DOHH2 (cell line): ENCODE data around the gene NPHP1.

ENCODE experiments used
- H3F3A ChIP-seq: fragments of 200-600 bp; sonication (generic), shearing (Covaris generic); 2 replicates; pipeline ENCODE4 v1.6.0; 2016; ENCODE audit warnings: antibody characterized with exemption, mild to moderate bottlenecking; ENCODE audit not compliant: control insufficient read depth, insufficient read depth
- H3K27ac ChIP-seq: fragments of 200-600 bp; sonication (generic); 2 replicates; pipeline ENCODE4 v1.5.1; 2014; ENCODE audit warnings: low read depth, mild to moderate bottlenecking, low read length, moderate library complexity
- H3K27me3 ChIP-seq: fragments of 200-600 bp; sonication (generic); 2 replicates; pipeline ENCODE4 v1.6.1; 2014; ENCODE audit warnings: mild to moderate bottlenecking, low read length, mixed read lengths; ENCODE audit not compliant: control insufficient read depth
- H3K36me3 ChIP-seq: fragments of 200-600 bp; sonication (generic); 2 replicates; pipeline ENCODE4 v1.6.1; 2014; ENCODE audit warnings: mild to moderate bottlenecking, low read length, moderate library complexity, mixed read lengths; ENCODE audit not compliant: control insufficient read depth
- H3K4me1 ChIP-seq: fragments of 200-600 bp; sonication (generic); 2 replicates; pipeline ENCODE4 v1.6.1; 2014; ENCODE audit warnings: mild to moderate bottlenecking, low read length, mixed read lengths; ENCODE audit not compliant: control insufficient read depth
- H3K4me2 ChIP-seq: fragments of 200-600 bp; sonication (generic); 2 replicates; pipeline ENCODE4 v1.6.0; 2014; ENCODE audit warnings: mild to moderate bottlenecking, low read length, moderate library complexity
- H3K4me3 ChIP-seq: fragments of 200-600 bp; sonication (generic); 2 replicates; pipeline ENCODE4 v1.5.1; 2014; ENCODE audit warnings: mild to moderate bottlenecking, low read length, mixed read lengths
- H3K79me2 ChIP-seq: fragments of 200-600 bp; sonication (generic); 2 replicates; pipeline ENCODE4 v1.6.1; 2014; ENCODE audit warnings: mild to moderate bottlenecking, low read length, mixed read lengths; ENCODE audit not compliant: control insufficient read depth
- H3K9me2 ChIP-seq: fragments of 200-600 bp; sonication (generic); replicated peaks from 2 replicates; pipeline ENCODE4 v1.6.1; 2014; ENCODE audit warnings: mild to moderate bottlenecking, low read length, mixed read lengths; ENCODE audit not compliant: control insufficient read depth
- H3K9me3 ChIP-seq: fragments of 200-600 bp; sonication (generic); 2 replicates; pipeline ENCODE4 v1.6.1; 2014; ENCODE audit warnings: antibody characterized with exemption, low read length, mixed read lengths; ENCODE audit not compliant: control insufficient read depth, insufficient read depth
- H4K20me1 ChIP-seq: fragments of 200-600 bp; sonication (generic); 2 replicates; pipeline ENCODE4 v1.6.0; 2014; ENCODE audit warnings: low read depth, mild to moderate bottlenecking, antibody characterized with exemption, low read length, moderate library complexity; ENCODE audit not compliant: control insufficient read depth, insufficient read depth
- CTCF ChIP-seq: fragments of 200-600 bp; sonication (generic); IDR thresholded peaks from one replicate; pipeline ENCODE4 v1.5.1; 2014; ENCODE audit warnings: antibody characterized with exemption, mild to moderate bottlenecking, low read depth, low read length; ENCODE audit not compliant: poor library complexity, severe bottlenecking
- EZH2phosphoT487 ChIP-seq: fragments of 200-600 bp; sonication (generic); IDR thresholded peaks from 2 replicates; pipeline ENCODE4 v1.6.1; 2017; ENCODE audit warnings: borderline replicate concordance, mild to moderate bottlenecking, antibody characterized with exemption, low read length, moderate library complexity, mixed read lengths

Gene NPHP1

GRCh38 chr2:110104025-110104771 is 100.6 kb downstream of the NPHP1 start:
- Histone ChIP-seq H3K36me3 (no peaks in the 10 kb centered on the region), H3F3A (no peaks in the 10 kb centered on the region), H3K4me1 (no peaks in the 10 kb centered on the region), H4K20me1 (no peaks in the 10 kb centered on the region), H3K9me3 (no peaks in the 10 kb centered on the region), H3K9me2 (no peaks in the 10 kb centered on the region), H3K4me3 (no peak overlapping the region), H3K4me2 (no peak overlapping the region), H3K27me3 (no peaks in the 10 kb centered on the region), H3K79me2 (no peaks in the 10 kb centered on the region), H3K27ac (no peak overlapping the region)
- TF ChIP-seq EZH2phosphoT487 (no peak), CTCF (no peak)

GRCh38 chr2:110103061-110103961 is 101.5 kb downstream of the NPHP1 start:
- no peak overlapping the region for H3K4me2 ChIP-seq
- H3K27ac ChIP-seq, result no peak overlapping the region
- H3K36me3 ChIP-seq, result no peaks in the 10 kb centered on the region
- TF ChIP-seq EZH2phosphoT487 (no peak), CTCF (no peak)
- no peaks in the 10 kb centered on the region for H3F3A ChIP-seq
- H3K4me3 ChIP-seq, result no peak overlapping the region
- no peaks in the 10 kb centered on the region for H3K79me2 ChIP-seq
- H3K27me3 ChIP-seq, result no peaks in the 10 kb centered on the region
- no peaks in the 10 kb centered on the region for H3K9me3 ChIP-seq
- H4K20me1 ChIP-seq, result no peaks in the 10 kb centered on the region
- H3K9me2 ChIP-seq, result no peaks in the 10 kb centered on the region
- no peaks in the 10 kb centered on the region for H3K4me1 ChIP-seq

GRCh38 chr2:110101901-110102803 is 102.7 kb downstream of the NPHP1 start:
- H3K9me3 ChIP-seq, result no peaks in the 10 kb centered on the region
- no peaks in the 10 kb centered on the region for H4K20me1 ChIP-seq
- H3F3A ChIP-seq, result no peaks in the 10 kb centered on the region
- no peaks in the 10 kb centered on the region for H3K36me3 ChIP-seq
- no peaks in the 10 kb centered on the region for H3K79me2 ChIP-seq
- no peaks in the 10 kb centered on the region for H3K9me2 ChIP-seq
- no peak overlapping the region for H3K4me2 ChIP-seq
- no peak overlapping the region for H3K4me3 ChIP-seq
- H3K27me3 ChIP-seq, result no peaks in the 10 kb centered on the region
- no peaks in the 10 kb centered on the region for H3K4me1 ChIP-seq
- no peak for TF ChIP-seq EZH2phosphoT487
- TF ChIP-seq CTCF, result no peak
- no peak overlapping the region for H3K27ac ChIP-seq
